GM12874 (cell line): ENCODE measurements around the gene BEGAIN.

Experiments used
- TF ChIP-seq, protein P1 (sequence below): IDR thresholded peaks from 2 replicates; pipeline ENCODE4 v1.5.1; 2011; ENCODE audit warnings: low read depth, mild to moderate bottlenecking, control low read depth, low read length, moderate library complexity; ENCODE audit not compliant: insufficient read depth

Gene BEGAIN

DNA sequence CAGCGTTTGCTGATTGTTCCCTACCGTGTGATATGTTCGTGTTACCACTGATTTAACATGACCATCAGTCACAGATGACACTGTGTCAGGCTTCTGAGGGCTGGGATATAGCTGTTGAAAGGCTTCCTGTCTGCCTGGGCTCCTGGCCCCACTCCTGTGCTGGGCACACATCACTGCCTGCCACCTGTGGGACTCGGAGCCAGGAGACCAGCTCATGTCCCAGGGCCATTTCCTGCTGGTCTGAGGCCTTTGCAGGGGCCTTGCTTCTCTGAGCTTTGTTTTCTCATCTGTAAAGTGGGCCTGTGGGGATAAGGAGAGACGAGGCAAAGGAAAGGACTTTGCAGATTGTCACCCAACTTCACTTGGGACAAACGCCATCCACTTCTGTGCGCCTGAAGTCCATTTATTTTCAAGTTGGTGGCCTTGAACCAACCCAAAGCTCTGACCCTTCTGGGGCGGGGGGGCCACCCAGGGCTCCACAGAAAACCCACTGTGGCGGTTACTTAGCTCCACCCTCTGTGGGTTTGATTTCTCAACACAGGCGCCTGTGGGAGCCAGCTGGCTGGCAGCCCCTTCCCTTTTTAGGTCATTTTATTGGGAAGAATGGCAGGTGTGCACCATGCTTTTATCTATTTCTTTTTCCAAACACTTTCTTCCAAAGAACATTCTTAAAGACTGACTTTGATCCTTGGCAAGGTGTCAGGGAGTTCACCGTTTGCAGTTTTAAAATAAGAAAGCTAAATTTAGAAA is 54.1 kb downstream of the BEGAIN start:
- TF ChIP-seq, protein P1, sequence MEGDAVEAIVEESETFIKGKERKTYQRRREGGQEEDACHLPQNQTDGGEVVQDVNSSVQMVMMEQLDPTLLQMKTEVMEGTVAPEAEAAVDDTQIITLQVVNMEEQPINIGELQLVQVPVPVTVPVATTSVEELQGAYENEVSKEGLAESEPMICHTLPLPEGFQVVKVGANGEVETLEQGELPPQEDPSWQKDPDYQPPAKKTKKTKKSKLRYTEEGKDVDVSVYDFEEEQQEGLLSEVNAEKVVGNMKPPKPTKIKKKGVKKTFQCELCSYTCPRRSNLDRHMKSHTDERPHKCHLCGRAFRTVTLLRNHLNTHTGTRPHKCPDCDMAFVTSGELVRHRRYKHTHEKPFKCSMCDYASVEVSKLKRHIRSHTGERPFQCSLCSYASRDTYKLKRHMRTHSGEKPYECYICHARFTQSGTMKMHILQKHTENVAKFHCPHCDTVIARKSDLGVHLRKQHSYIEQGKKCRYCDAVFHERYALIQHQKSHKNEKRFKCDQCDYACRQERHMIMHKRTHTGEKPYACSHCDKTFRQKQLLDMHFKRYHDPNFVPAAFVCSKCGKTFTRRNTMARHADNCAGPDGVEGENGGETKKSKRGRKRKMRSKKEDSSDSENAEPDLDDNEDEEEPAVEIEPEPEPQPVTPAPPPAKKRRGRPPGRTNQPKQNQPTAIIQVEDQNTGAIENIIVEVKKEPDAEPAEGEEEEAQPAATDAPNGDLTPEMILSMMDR, result no peak

DNA sequence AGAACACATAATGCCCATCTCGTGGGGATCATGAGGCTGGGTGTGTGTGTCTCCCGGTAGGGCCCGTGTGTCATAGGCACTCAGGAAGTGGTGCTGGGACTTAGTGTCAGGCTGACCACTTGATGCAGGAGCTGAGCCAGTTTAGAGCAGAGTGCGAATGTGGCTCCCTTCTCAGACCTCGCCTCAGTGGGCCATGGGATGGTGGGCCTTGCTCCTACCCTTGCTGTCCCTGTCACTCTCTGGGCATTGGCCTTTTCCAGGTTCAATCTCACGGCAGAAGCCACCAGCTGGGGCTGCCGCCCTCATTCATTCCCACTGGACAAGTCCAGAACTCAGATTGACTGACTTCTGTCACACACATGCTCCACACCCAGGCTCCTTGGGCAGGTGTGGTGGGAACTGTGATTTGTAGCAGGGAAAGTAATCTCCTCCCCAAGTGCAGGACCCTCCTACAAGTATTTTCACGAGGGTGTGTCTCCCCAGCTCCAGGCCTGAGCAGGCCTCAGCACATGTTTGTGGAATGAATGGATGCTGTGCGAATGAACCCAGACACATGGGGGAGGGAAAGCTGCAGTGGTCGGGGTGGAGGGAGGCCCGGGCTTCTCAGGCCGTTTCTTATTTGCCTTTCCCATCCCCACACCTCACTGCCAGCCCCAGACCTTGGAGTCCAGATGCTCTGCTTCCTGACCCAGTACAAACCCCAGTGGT is 54.9 kb downstream of the BEGAIN start:
- TF ChIP-seq, protein P1, result no peak

DNA sequence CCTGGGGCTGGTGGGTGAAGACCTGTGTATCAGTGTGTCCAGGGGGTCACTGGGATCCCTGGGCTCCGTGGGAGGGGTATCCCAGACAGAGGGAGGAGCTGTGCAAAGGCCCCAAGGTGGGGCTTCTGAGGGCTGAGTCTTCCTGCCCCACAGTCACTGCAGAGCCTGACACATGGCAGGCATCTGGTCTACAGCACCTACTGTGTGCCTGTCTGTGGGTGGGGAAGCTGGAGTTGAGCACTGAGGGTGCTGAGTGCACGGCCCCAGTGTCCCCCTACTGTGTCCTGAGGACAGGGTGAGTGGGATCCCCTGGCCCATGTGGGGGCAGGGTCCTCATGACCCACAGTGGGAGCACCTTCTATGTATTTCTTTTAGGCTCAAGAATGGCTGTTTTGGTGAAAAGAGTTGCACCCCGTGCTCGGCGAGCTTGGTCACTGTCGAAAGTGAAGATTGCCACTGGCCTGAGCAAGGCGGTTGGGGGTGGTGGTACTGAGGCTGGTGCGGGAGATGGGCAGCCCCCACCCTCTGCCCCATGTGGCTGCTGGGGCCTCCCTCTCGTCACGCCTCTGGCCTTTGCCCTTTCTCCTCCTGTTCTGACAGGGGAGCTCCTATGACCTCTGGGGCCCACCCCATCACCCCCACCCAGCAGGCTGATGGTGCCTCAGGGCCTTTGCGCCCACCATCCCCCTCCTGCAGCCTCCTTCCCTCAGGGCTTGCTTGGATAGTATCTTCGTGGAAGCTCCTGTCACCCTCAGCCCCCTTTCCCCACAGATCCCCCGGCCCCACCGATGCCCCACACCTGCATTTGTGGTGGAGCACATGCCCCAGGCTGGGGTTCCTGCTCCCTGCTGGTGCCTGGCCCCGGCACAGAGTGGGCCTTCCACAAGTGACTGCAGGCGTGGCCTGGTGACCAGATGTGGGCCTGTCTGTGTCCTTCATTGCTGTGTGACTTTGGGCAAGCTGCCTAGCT is 55.8 kb downstream of the BEGAIN start:
- TF ChIP-seq, protein P1, result no peak

DNA sequence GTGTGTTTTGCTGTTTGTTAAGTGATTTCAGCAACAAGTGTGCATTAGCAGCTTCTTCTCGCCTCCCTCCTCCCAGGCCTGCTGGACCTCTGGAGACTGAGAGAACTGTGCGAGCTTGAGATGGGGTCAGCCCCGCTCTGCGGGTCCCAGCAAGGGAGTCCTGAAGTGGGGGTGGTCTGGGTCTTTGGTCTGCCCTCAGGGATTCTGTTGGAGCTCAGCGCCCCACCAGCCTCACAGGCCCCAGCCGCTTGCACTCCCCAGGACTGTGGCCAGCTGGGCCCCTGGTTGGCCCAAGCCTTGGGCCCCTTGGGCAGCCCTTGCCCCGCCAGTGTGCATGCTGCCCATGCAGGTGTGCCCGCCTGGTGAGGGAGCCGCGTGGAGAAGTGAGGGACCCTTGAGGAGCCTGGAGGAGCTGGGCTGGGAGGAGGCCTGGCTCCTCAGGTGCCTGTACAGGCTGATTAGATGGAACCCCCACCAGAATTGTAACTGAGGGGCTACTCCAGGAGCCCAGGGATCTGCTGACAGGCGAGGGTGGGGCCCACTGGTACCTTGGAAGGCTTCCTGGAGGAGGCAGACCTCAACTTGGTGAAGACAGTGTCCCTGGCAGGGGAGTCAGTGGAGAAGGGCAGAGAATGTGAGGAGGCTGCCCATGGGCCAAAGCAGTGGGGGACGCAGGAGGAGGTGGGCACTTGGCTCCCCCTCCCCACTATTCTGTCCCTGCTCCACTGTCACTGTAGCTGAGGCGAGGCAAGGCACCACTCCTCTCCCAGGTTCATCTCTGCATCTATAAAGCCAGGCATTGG is 56.7 kb downstream of the BEGAIN start:
- TF ChIP-seq, protein P1, result no peak

DNA sequence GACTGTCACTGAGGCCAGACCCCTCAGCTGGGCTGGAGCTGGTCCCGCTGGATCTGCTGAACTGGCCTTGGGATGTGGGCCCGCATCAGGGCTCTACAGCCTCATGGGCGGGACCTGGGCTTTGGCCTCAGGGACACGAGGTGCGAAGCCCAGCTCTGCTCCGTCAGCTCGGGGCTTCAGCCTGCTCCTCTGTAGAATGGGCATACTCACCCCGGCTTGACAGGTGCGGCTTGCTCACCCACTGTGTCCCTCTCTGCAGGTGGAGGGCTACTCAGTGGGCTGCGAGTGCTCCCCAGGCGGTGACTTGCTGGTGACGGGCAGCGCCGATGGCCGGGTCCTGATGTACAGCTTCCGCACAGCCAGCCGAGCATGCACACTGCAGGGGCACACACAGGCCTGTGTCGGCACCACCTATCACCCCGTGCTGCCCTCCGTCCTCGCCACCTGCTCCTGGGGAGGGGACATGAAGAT is 57.6 kb downstream of the BEGAIN start:
- TF ChIP-seq, protein P1, result no peak

DNA sequence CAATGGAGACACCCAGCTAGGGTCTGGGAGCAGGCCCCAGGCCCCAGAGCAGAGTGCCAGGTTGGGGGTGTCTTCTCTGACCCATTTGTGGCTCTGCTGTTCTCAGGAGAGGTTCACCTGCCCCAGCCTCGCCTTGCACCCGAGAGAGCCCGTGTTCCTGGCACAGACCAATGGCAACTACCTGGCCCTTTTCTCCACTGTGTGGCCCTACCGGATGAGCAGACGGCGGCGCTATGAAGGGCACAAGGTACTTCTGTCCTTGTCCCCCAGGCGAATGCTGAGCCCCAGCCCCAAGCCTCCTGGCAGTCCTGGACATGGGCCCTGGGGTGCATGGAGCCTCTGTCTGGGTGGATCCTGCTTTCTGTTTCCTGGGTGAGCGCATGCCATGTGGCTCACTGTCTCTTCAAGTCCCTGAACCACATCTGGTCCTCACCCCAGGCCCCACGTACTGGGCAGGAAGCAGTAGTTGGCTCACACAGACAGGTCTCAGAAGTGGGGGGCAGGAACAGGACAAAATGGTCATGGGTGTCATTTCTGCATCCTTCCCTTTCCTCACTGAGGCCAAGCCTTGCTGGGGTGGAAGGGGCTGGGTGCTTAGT is 58.2 kb downstream of the BEGAIN start:
- TF ChIP-seq, protein P1, result no peak
